Skeletal muscle cell (primary cell): ENCODE measurements around the gene RPL41.
A peak's percentile ranks its signal among the peaks of the same experiment; 100 is the strongest.
"Not testable (repeated sequence)": the region's sequence is repeated elsewhere in the genome, so short reads cannot be mapped to it uniquely, and the experiment has no call there.

Experiments used
- DNase-seq: peaks from one replicate; pipeline ENCODE4 v3.0.0-alpha.2; 2010; ENCODE audit warnings: low read depth
- H3K4me3 ChIP-seq: 2 replicates; pipeline ENCODE4 v1.5.1; 2011; ENCODE audit warnings: low read depth, mild to moderate bottlenecking, control low read depth, low read length, moderate library complexity

RPL41 gene

GRCh38 chr12:56101045-56101444, 15.4 kb upstream of the RPL41 start:
- no peak for DNase-seq
- H3K4me3 ChIP-seq, result no peak overlapping the region

DNA sequence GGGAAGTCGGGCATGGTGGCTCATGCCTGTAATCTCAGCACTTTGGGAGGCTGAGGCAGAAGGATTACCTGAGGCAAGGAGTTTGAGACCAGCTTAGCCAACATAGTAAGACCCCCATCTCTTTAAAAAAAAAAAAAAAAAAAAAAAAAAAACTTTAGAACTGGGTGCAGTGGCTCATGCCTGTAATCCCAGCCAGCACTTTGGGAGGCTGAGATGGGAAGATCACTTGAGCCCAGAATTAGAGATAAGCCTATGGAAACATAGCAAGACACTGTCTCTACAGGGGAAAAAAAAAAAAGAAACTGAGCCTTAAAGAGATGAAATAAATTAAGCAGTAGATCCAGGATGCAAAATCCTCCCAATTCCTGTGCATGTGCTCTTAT, 13.8 kb upstream of the RPL41 start:
- no peak overlapping the region for H3K4me3 ChIP-seq
- DNase-seq, result no peak

- no peak for DNase-seq
- H3K4me3 ChIP-seq, result peak overlapping the region; percentile 90
Observed at GRCh38 chr12:56103066-56103711, 13.2 kb upstream of the RPL41 start.

GRCh38 chr12:56103823-56104108, 12.7 kb upstream of the RPL41 start:
- DNase-seq, result no peak
- peak overlapping the region; percentile 90 for H3K4me3 ChIP-seq

- peak within 1 kb of the TSS; percentile 90 for H3K4me3 ChIP-seq
- DNase-seq, result peak; percentile 96
Observed at GRCh38 chr12:56104109-56104814, 12.2 kb upstream of the RPL41 start, which contains the start of gene PA2G4. TSS of gene PA2G4 (plus strand) at chr12:56104559. CDS start at chr12:56104738, 179 bp downstream.

DNA sequence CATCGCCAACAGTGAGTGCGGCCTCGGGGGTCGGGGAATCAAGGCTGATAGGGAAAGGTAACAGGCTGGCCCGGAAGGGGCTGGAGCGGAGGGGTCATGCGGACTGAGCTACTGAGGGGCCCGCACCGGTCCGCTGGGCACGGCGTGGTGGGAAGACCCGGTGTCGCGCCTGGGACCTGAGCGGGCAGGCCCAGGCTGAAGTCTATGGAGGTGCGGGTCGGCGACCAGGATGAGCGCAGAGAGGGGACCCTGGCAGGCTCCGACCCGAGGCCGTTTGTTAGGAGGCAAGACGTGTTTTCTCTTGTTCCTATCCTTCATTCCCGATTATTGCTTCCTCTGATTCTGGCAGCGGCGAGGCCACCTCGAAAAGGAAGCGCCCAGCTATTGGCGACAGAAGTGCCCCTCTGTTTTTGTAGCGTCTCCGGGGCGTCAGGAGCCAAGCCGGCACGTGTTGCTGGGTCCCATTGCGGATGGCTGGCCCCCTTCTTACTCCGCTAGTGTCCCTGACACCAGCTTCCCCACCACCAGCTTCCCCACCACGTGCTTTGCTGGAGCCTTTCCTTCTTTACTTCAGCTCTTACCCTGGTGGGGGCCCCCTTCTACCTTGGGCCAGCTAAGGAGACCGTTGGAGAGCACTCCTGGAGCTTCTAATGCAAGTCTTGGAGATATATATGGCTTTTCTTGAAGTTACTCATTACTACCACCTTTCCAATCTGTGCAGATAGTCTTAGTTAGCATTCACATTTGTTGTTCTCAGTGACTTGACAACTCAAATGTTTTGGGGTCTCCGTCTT, 11.4 kb upstream of the RPL41 start:
- peak overlapping the region; percentile 90 for H3K4me3 ChIP-seq
- DNase-seq, result no peak

DNA sequence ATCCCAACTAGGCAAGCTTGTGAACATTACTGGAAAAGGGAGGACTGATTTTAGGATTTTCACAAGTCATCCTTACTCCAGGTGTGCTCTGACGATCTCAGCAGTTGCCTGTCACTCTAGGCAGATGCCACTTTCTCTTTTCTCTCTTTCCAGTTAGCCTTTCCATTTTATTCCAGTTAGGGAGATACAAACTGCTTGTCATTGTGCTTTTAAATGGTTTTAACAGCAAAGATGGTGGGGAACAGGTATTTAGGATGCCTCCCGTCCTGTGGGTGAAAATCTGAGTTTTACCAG, 10.9 kb upstream of the RPL41 start:
- peak overlapping the region; percentile 90 for H3K4me3 ChIP-seq
- no peak for DNase-seq

DNA sequence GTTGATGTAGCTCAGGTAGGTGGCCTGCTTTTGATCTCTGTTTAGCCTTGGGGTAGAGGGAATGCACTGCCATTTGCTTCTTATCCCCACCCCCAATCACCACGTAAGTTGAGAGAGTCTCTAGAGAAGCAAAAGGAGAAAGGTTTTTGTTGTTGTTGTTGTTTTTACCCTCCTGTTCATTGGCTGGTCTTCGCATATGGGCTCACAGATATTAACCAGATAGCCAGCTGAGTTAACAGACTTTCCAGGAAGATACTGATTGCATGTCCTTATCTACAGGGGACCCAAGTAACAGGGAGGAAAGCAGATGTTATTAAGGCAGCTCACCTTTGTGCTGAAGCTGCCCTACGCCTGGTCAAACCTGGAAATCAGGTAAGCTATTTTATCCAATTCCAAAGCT, 9.2 kb upstream of the RPL41 start:
- DNase-seq, result no peak

DNA sequence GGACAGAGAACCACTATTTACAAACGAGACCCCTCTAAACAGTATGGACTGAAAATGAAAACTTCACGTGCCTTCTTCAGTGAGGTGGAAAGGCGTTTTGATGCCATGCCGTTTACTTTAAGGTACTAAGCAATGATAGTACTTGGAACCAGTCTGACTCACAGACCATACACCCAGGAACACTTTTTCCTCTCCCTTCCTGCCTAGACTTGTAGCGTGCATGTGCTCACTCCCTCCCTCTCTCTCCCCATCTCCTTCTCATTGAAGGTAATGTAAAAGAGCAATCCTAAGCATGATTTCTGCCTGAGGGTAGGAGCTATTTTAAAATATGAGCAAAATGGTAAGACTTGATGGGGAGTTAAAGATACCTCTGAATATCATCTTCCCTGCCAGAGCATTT, 5.9 kb upstream of the RPL41 start:
- no peak for DNase-seq
- H3K4me3 ChIP-seq, result no peak overlapping the region

More for the DNA sequence above, 9.2 kb upstream of the RPL41 start:
- H3K4me3 ChIP-seq, result no peak overlapping the region

GRCh38 chr12:56114084-56114483, 2.3 kb upstream of the RPL41 start:
- no peak for DNase-seq
- H3K4me3 ChIP-seq, result no peak overlapping the region

- H3K4me3 ChIP-seq, result peak overlapping the region; percentile 75
- DNase-seq, result no peak
Observed at GRCh38 chr12:56115329-56115728, 1.1 kb upstream of the RPL41 start.

DNA sequence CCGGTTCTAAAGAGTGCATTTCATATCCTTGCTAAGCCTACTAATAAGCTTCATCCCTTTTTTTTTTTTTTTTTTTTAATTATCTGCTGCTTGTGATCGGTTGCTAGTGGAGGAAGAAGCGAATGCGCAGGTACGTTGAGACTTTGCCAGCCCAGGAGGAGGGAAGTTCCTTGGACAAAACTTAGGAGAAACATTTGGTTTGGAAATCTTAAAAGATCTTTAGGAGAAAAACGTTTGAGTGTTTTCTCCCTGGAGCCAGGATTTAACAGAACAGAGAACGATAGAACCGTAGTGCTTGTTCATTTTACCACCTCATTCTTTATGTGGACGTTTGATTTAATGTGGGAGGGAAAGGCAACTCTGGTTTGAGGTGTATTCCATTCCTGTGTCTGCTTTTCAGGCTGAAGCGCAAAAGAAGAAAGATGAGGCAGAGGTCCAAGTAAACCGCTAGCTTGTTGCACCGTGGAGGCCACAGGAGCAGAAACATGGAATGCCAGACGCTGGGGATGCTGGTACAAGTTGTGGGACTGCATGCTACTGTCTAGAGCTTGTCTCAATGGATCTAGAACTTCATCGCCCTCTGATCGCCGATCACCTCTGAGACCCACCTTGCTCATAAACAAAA, 761 bp downstream of the RPL41 start:
- DNase-seq, result not testable (repeated sequence)
- H3K4me3 ChIP-seq, result peak overlapping the region; percentile 75

DNA sequence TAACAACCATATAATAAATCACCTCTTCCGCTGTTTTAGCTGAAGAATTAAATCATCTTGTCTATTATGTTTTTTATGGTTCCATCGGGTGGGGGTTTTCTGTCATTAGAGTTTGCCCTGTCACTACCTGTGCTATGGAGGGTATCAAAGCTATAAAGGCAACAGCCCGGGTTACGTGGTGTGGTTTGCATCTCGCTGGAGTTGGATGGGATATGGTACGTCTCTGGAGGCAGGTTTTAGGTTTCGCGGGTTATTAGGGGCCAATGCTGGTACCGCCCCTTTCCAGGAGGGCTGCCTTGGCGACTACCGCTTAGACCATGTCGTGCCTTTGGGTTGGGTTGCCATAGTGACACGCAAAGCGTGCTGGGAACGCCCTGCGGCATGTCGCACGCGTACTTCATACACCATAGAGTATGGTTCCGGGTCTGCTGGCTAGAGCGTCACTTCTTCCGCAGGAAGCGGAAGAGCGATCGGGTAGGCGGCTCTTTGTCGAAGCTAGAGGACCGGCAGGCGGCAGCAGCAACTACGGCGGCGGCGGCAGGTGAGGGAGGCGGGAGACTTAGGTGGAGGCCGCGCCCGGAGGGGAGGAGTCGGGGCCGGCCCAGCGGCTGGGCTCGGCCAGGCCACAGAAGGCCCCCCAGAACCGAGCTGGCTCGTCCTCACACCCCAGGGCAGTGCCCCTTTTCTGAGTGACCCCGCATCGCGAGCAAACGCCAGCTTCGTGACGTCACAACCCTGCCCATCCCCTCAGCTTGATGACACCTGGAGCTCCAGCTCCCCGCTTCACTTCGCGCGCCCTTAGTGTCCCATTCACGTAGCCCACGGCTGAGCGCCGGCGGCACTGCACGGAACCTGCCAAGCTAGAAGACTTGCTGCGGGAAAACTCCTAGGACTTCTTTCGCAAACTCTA, 1.6 kb downstream of the RPL41 start, which contains the start of gene ZC3H10:
ZC3H10 (plus strand) TSS at position 489 of the 910 bp plus-strand sequence. CDS start 2,297 bp downstream, outside the sequence.
- H3K4me3 ChIP-seq, result peak within 1 kb of the TSS; percentile 75
- peak; percentile 99 for DNase-seq

- DNase-seq, result peak; percentile 6
- peak overlapping the region; percentile 75 for H3K4me3 ChIP-seq
Observed at GRCh38 chr12:56118688-56119357, 2.4 kb downstream of the RPL41 start.

DNA sequence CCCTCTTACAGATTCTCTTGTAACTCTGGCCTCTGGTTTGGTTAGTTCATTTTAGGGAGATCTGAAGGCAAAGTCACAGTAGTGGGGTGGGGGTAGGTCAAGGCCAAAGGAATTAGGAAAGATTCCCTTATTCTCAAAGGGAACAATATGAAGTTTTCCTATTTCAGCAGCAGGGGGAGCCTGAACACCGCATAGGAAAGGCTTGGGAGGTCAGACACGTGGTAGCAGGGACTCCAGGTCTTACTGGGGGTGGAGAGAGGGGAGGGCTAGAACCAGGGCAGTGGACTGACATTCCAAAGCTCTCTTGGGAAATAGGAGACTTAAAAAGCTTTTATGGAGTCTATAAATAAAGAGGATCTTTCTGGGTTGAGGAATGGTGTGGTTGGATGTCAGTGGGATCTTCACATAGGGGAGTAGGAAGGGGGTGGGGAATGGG, 2.9 kb downstream of the RPL41 start:
- H3K4me3 ChIP-seq, result peak overlapping the region; percentile 75
- peak; percentile 84 for DNase-seq

GRCh38 chr12:56120158-56120846, 3.9 kb downstream of the RPL41 start:
- DNase-seq, result no peak
- no peak overlapping the region for H3K4me3 ChIP-seq

DNA sequence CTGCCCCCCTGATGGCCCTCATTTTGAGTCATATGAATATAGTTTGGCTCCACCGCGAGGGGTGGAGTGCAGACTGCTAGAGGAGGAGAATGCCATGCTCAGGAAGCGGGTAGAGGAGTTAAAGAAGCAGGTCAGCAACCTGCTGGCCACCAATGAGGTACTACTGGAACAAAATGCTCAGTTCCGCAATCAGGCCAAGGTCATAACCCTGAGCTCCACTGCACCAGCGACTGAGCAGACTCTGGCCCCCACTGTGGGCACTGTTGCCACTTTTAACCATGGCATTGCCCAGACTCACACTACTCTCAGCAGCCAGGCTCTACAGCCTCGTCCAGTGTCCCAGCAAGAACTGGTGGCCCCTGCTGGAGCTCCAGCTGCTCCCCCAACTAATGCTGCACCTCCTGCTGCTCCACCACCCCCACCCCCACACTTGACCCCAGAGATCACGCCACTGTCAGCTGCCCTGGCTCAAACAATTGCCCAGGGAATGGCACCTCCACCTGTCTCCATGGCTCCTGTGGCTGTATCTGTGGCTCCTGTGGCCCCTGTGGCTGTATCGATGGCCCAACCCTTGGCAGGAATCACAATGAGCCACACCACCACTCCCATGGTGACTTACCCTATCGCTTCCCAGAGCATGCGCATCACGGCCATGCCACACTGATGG, 4.9 kb downstream of the RPL41 start:
- no peak for DNase-seq
- no peak overlapping the region for H3K4me3 ChIP-seq

GRCh38 chr12:56122637-56123036, 6.2 kb downstream of the RPL41 start:
- no peak for DNase-seq
- H3K4me3 ChIP-seq, result no peak overlapping the region
